Astrocyte of the cerebellum (primary cell): ENCODE results near the gene PGM2.

Experiments
- DNase-seq: peaks from one replicate; pipeline ENCODE4 v3.0.0-alpha.2; 2011; ENCODE audit warnings: low read depth
- H3K4me3 ChIP-seq: 2 replicates; pipeline ENCODE4 v1.5.1; 2011; ENCODE audit warnings: mild to moderate bottlenecking, low read depth, low read length, moderate library complexity
- in situ Hi-C: cut with HindIII; loops from 2 replicates; pipeline ENCODE4 v1.10.0; 2017; ENCODE audit warnings: low sequenced_read_pairs
- TF ChIP-seq, protein P1 (sequence below): IDR thresholded peaks from 2 replicates; pipeline ENCODE4 v1.5.1; 2012; ENCODE audit warnings: low read length, low read depth, moderate library complexity, mild to moderate bottlenecking; ENCODE audit errors: missing control alignments

PGM2 gene

DNA sequence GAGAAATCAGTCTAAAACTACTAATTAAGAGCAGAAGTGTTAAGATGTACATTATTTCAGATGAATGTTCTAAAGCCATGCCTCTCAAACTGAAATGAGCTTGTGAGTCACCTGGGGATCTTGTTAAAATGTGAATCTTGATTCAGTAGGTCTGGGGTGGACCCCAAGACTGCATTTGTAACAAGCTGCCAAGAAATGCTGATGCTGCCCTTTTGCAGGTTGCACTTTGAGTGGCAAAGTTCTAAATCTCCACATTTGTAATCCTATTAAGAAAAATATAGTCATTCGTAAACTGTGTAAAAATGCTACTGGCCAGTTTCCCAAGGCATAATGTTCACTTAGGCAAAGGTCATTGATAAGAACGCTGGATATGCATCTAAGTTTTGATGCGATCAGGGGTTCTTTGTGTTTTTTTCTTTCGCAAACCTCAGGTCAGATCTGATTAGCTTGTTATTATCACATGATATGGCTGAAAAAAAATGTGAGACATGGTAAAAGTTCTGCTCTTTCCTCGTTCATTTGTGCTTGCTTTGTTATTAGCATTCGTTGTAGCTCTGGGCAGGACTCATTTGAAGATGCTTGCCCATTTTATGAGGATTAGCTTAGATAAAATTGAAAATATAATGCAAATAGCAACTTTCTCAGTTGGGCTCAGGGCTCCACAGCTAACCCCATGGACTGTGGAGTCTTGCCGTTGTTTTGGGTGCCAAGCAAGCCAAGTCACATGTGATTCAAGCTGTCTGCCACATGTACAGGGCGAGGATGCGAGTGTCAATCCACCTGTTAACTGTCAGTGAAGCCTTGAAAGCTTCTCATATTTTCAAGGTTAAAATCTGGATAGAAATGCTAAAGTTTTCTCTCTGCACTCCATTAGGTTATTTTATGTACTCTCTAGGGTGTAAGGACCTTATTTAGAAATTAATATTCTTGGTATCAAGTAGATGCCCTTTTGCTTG, 76.5 kb downstream of the PGM2 start:
- in situ Hi-C loops: no loop called here
- DNase-seq: no peak
- TF ChIP-seq, protein P1, sequence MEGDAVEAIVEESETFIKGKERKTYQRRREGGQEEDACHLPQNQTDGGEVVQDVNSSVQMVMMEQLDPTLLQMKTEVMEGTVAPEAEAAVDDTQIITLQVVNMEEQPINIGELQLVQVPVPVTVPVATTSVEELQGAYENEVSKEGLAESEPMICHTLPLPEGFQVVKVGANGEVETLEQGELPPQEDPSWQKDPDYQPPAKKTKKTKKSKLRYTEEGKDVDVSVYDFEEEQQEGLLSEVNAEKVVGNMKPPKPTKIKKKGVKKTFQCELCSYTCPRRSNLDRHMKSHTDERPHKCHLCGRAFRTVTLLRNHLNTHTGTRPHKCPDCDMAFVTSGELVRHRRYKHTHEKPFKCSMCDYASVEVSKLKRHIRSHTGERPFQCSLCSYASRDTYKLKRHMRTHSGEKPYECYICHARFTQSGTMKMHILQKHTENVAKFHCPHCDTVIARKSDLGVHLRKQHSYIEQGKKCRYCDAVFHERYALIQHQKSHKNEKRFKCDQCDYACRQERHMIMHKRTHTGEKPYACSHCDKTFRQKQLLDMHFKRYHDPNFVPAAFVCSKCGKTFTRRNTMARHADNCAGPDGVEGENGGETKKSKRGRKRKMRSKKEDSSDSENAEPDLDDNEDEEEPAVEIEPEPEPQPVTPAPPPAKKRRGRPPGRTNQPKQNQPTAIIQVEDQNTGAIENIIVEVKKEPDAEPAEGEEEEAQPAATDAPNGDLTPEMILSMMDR: no peak
- no peak overlapping the region for H3K4me3 ChIP-seq

DNA sequence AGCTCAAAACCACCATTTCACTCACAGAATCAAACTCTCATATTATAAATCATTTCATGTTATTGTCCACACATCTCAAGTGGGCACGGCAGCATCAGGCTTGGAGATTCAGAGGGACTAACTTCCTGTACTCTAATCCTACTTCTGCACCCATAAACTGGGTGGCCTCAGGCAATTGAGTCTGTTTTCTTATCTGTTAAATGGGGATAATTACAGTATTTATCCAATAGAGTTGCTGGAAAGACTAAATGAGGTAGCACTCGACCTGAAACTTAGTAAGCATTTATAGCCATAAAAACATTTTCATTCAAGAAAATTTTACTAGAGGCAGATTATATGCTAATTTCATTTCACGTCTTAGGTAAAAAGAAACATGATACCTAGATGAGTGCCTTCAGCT, 77.4 kb downstream of the PGM2 start:
- no peak for DNase-seq
- TF ChIP-seq, protein P1: no peak
- H3K4me3 ChIP-seq: no peak overlapping the region
- in situ Hi-C loops: no loop called here

DNA sequence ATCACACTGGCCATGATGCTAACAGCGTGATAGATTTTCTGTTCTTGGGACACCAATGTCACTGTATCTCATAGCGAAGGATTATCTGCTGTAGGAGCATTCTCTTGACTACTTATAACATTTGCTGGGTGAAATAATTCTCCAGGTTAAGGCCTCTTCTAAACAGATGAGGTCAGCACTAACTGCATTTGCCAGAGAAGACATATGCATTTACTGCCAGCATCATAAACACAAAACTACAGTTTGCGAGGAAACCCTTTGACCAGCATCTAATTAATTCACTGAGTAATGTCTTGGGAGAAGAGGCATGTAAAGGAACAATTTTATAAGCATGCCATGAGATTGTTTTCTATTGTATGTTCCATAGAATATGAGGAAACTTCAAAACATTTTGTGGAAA, 78.3 kb downstream of the PGM2 start:
- in situ Hi-C loops: no loop called here
- no peak for DNase-seq
- TF ChIP-seq, protein P1: no peak
- H3K4me3 ChIP-seq: no peak overlapping the region

DNA sequence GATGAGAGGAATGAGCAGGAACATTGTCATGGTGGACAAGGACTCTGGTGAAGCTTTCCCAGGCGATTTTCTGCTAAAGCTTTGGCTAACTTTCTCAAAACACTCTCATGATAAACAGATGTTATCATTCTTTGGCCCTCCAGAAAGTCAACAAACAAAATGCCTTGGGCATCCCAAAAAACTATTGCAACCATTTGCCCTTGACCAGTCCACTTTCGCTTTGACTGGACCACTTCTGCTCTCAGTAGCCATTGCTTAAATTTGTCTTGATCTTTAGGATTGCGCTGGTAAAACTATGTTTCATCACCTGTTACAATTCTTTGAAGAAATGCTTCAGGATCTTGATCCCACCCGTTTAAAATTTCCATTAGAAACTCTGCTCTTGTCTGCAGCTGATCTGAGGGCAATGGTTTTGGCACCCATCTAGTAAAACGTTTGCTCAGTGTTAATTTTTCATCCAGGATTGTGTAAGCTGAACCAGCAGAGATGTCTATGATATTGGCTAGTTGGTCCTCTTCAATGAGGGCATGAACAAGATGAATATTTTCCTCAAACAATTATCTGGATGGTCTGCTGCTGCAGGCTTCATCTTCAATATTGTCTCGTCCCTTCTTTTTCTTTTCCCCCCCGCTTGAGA, 79.2 kb downstream of the PGM2 start:
- no peak for DNase-seq
- H3K4me3 ChIP-seq: no peak overlapping the region
- TF ChIP-seq, protein P1: no peak
- in situ Hi-C loops: no loop called here

DNA sequence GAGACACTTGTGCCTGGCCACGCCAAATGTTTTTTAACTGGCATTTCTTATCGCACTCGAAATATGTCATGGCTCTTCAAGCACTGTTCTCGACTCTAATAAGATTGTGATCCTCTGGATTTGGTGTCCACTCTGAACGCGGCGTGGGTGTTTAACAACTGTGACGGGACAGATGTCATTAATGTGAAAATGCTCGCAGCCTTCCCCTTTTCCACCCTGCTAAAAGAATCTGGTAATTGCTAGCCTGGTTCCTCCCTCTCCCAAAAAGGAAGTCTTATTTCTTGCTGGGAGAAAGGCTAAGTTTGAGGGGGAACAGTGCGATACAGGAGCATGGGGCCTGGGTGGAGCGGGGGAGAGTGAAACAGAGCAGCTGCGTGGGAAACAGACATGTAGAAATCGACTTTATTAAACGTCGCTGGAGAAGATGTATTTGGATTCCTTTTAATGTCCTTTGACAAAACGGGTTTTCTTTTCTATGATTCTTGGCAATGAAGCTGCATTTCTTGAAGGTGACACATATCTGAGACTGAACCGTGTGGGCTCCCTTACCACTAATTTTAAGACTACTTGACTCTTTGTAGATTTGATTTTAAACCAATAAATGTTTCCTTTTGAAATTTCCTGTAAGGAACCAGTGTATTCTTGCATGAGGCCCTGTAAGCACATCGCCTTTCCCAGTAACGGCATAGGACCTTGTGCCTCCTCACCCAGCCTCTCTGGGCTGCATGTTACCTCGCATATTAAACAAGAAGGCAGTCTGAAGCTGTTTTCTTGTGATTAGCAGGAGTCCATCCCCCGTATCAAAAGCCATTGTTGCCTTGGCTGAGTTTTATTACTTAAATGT, 82.2 kb downstream of the PGM2 start:
- in situ Hi-C loops: no loop called here
- H3K4me3 ChIP-seq: no peak overlapping the region
- peak; percentile 49 for DNase-seq
- TF ChIP-seq, protein P1: no peak

DNA sequence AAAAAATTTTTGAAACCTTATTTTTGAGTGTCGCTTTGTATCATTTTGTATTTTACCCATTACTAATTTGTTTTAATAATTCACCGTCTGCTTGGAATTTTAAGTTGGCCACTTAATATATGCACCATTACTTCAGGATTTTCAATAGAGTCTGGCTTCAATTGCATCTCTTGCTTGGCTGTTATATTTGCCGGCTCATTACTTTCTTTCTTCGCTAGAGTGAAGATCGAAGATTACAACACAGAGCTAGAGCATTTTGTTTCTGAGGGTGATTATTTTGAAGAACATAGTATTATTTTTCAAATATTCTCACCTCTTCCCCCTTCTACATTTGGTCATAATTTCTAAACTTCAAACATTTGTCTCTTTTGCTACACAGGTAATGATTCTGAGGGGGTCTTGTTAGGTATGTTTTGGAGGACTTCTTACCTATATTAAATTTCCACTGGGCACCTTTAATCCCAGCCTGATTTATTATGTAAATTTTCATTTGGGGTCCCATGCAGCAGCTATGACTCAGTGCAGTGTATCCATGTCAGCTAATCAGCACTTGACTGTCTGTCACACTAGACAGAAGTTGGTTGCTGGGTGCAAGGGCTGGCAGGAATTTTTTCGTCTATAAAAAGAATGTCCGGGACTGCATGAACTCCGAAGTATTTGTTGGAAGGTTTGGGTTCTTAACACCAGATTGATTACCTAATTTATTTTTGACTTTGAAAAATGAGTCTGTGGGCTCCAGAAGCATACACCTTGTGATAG, 83.0 kb downstream of the PGM2 start:
- H3K4me3 ChIP-seq: no peak overlapping the region
- in situ Hi-C loops: no loop called here
- DNase-seq: no peak
- TF ChIP-seq, protein P1: no peak
